Measurements from ENCODE around the gene MAST1.
A peak's percentile ranks its signal among the peaks of the same experiment; 100 is the strongest.

Gene MAST1

GRCh38 chr19:12834976-12835757 lies 3.1 kb upstream of the MAST1 start:
- Histone ChIP-seq H3F3A (ENCODE audit: low read depth) (no peaks in the 10 kb centered on the region), H2AFZ (ENCODE audit: low read length) (no peak overlapping the region), H3K9me2 (replicated peaks; ENCODE audit: low read depth, low read length) (no peaks in the 10 kb centered on the region), H3K4me1 (ENCODE audit: insufficient read depth, low read length, poor library complexity, severe bottlenecking) (peaks cover 31% of the 10 kb centered on the region), H3K4me3 (ENCODE audit: low read length, poor library complexity, severe bottlenecking) (peak overlapping the region; percentile 78), H4K20me1 (ENCODE audit: insufficient read depth, low read length, poor library complexity, severe bottlenecking) (peaks cover 9% of the 10 kb centered on the region), H3K27me3 (ENCODE audit: insufficient read depth, low read length, poor library complexity, severe bottlenecking) (no peaks in the 10 kb centered on the region), H3K36me3 (ENCODE audit: insufficient read depth, low read length) (no peaks in the 10 kb centered on the region), H3K9ac (ENCODE audit: low read depth, low read length, poor library complexity, severe bottlenecking) (peak overlapping the region; percentile 75), H3K4me2 (ENCODE audit: low read depth, low read length, poor library complexity, severe bottlenecking) (no peak overlapping the region), H3K9me3 (ENCODE audit: insufficient read depth, low read depth, low read length) (no peaks in the 10 kb centered on the region), H3K79me2 (ENCODE audit: insufficient read depth, low read length) (peaks cover 14% of the 10 kb centered on the region)
- TF ChIP-seq EZH2phosphoT487 (IDR thresholded peaks at IDR 0.05; ENCODE audit: borderline replicate concordance), result no peak
- TF ChIP-seq CTCF (conservative IDR thresholded peaks at IDR 0.05; ENCODE audit: low read length), result no peak

- H3K27me3 ChIP-seq (ENCODE audit: insufficient read depth, low read length, poor library complexity, severe bottlenecking), result no peaks in the 10 kb centered on the region
- no peak overlapping the region for H3K4me3 ChIP-seq (ENCODE audit: low read length, poor library complexity, severe bottlenecking)
- H3F3A ChIP-seq (ENCODE audit: low read depth), result no peaks in the 10 kb centered on the region
- H3K36me3 ChIP-seq (ENCODE audit: insufficient read depth, low read length), result no peaks in the 10 kb centered on the region
- TF ChIP-seq EZH2phosphoT487 (IDR thresholded peaks at IDR 0.05; ENCODE audit: borderline replicate concordance) (no peak), CTCF (conservative IDR thresholded peaks at IDR 0.05; ENCODE audit: low read length) (no peak)
- peaks cover 20% of the 10 kb centered on the region for H4K20me1 ChIP-seq (ENCODE audit: insufficient read depth, low read length, poor library complexity, severe bottlenecking)
- H3K4me1 ChIP-seq (ENCODE audit: insufficient read depth, low read length, poor library complexity, severe bottlenecking), result peaks cover 31% of the 10 kb centered on the region
- H3K9me3 ChIP-seq (ENCODE audit: insufficient read depth, low read depth, low read length), result no peaks in the 10 kb centered on the region
- no peak overlapping the region for H3K4me2 ChIP-seq (ENCODE audit: low read depth, low read length, poor library complexity, severe bottlenecking)
- no peak overlapping the region for H2AFZ ChIP-seq (ENCODE audit: low read length)
- H3K9ac ChIP-seq (ENCODE audit: low read depth, low read length, poor library complexity, severe bottlenecking), result no peak overlapping the region
- no peaks in the 10 kb centered on the region for H3K9me2 ChIP-seq (replicated peaks; ENCODE audit: low read depth, low read length)
- H3K79me2 ChIP-seq (ENCODE audit: insufficient read depth, low read length), result peaks cover 27% of the 10 kb centered on the region
Measured at GRCh38 chr19:12836529-12836863, 1.8 kb upstream of the MAST1 start.

- Histone ChIP-seq H3F3A (ENCODE audit: low read depth) (no peaks in the 10 kb centered on the region), H3K9me2 (replicated peaks; ENCODE audit: low read depth, low read length) (no peaks in the 10 kb centered on the region), H3K4me1 (ENCODE audit: insufficient read depth, low read length, poor library complexity, severe bottlenecking) (peaks cover 31% of the 10 kb centered on the region), H3K27me3 (ENCODE audit: insufficient read depth, low read length, poor library complexity, severe bottlenecking) (no peaks in the 10 kb centered on the region), H3K4me2 (ENCODE audit: low read depth, low read length, poor library complexity, severe bottlenecking) (peak overlapping the region; percentile 75), H3K9ac (ENCODE audit: low read depth, low read length, poor library complexity, severe bottlenecking) (no peak overlapping the region), H2AFZ (ENCODE audit: low read length) (no peak overlapping the region), H3K9me3 (ENCODE audit: insufficient read depth, low read depth, low read length) (no peaks in the 10 kb centered on the region), H3K79me2 (ENCODE audit: insufficient read depth, low read length) (peaks cover 28% of the 10 kb centered on the region), H3K36me3 (ENCODE audit: insufficient read depth, low read length) (no peaks in the 10 kb centered on the region), H4K20me1 (ENCODE audit: insufficient read depth, low read length, poor library complexity, severe bottlenecking) (peaks cover 21% of the 10 kb centered on the region), H3K4me3 (ENCODE audit: low read length, poor library complexity, severe bottlenecking) (no peak overlapping the region)
- TF ChIP-seq EZH2phosphoT487 (IDR thresholded peaks at IDR 0.05; ENCODE audit: borderline replicate concordance), result no peak
- no peak for TF ChIP-seq CTCF (conservative IDR thresholded peaks at IDR 0.05; ENCODE audit: low read length)
Measured at GRCh38 chr19:12837225-12837624, 1.1 kb upstream of the MAST1 start.
